Ectodermal cell (in vitro differentiated cells): Measurements from ENCODE around the gene FBXW11.

Source experiments
- H3K27ac ChIP-seq: 2 replicates; pipeline ENCODE4 v1.7.0; 2013; ENCODE audit warnings: mild to moderate bottlenecking, low read depth, low read length; ENCODE audit not compliant: insufficient read depth, poor library complexity, severe bottlenecking
- H3K27me3 ChIP-seq: 2 replicates; pipeline ENCODE4 v1.7.0; 2013; ENCODE audit warnings: mild to moderate bottlenecking, low read length; ENCODE audit not compliant: insufficient read depth, control insufficient read depth, poor library complexity, severe bottlenecking
- H3K36me3 ChIP-seq: one replicate; pipeline ENCODE4 v1.7.0; 2013; ENCODE audit warnings: low read length; ENCODE audit not compliant: control insufficient read depth, insufficient read depth
- H3K4me1 ChIP-seq: one replicate; pipeline ENCODE4 v1.7.0; 2013; ENCODE audit warnings: low read length; ENCODE audit not compliant: control insufficient read depth, insufficient read depth
- H3K4me3 ChIP-seq: 2 replicates; pipeline ENCODE4 v1.7.0; 2013; ENCODE audit warnings: low read depth, low read length, control low read depth; ENCODE audit not compliant: insufficient read depth
- H3K9me3 ChIP-seq: 2 replicates; pipeline ENCODE4 v1.7.0; 2013; ENCODE audit warnings: mild to moderate bottlenecking, low read length, moderate library complexity; ENCODE audit not compliant: control insufficient read depth
- WGBS, 2 experiments: methylation state at CpG; one replicate each; pipeline ENCODE4 v1.1.7; 2013; ENCODE audit warnings: missing lambda C conversion rate in 2 of 2; 5-methylcytosine and 5-hydroxymethylcytosine counted together

Gene FBXW11

DNA sequence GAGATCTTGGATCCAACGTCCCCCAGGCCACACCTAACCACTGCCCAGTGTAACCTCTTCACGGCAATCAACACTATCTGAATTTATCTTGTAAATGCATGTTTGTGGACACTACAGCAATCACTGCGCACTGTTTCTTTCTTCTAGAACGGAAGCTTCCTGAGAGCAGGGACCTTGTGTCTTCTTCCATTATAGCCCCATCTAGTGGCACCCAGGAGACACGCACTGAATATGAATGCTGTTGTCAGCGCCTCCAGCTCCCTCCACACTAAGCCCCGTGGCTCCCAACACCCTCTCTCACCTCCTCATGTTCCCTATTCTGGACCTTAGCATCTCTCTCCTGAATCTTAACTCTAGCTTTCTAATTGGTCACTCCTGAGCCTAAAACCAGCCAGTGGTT, 148.1 kb downstream of the FBXW11 start:
- Histone ChIP-seq H3K4me1 (peaks cover 6% of the 10 kb centered on the region), H3K27ac (peak overlapping the region; percentile 68), H3K9me3 (no peaks in the 10 kb centered on the region), H3K36me3 (no peaks in the 10 kb centered on the region), H3K27me3 (no peaks in the 10 kb centered on the region), H3K4me3 (no peak overlapping the region)
- 85 to 92% methylated on average over 7 of the region's 7 CpGs for WGBS, 2 experiments

DNA sequence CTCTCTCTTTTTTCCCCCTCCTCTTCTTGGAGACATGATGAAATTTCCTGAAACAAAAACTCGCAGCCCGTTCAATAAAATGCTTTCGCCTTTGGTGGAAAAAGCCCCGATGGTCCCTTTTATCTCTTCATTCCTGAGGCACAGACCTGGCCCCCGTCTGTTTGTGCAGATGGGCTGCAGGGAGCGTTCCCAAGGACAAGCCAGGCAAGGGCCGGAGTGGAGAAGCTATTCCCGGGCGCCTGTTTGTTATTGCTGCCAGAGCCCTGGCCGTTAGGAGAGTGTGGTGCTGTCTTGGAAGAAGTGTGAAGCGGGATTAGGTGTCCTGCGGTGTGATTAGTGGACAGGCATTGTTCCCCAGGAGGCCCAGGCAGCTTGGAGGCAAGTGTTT, 149.0 kb downstream of the FBXW11 start:
- Histone ChIP-seq H3K4me3 (no peak overlapping the region), H3K36me3 (no peaks in the 10 kb centered on the region), H3K4me1 (peaks cover 6% of the 10 kb centered on the region), H3K27me3 (no peaks in the 10 kb centered on the region), H3K9me3 (no peaks in the 10 kb centered on the region), H3K27ac (peak overlapping the region; percentile 68)
- WGBS, 2 experiments, result 39 to 44% methylated on average over 12 of the region's 12 CpGs

DNA sequence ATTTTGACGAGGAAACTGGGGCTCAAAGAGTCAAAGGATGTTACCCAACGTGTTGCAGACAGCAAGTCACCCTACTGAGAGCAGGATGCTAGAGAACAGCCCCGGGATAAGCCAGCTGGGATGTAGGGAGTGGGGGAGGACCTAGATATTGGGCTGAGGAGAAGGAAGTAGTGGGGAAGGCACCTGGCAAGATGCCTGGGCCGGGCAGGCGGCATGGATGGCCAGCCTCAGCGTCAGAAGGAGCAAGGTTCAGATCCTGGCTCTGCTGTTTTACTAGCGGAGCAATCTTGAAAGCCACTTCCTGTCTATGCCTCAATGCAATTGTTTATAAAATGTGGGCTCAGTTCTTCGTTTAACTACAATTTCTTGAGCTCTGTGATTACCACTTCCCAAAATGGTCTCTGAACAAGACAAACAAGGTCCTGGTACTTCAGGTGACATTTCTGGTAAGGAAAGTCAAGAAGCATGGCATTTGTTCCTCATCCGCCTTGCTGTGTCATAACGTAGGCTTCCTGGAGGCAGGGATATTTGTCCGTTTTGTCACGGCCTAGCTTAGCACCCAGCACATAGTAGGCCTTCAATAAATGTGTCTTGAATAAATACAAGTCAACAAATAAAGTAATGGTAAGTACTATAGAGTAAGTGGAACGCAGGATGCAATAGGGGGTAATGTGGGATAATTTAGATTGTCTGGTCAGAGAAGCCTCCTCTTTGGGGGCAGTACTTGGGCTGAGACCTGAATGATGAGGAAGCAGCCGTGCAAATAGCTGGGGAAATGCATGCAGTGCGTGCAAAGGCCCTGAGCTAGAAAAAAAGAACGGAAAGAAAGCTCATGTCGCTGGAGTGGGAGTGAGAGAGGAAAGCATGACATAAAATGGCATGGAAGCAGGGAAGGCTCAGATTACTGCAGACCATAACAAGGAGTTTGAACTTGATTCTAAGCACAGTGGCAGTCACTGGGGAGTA, 150.4 kb downstream of the FBXW11 start:
- H3K27ac ChIP-seq, result no peak overlapping the region
- no peaks in the 10 kb centered on the region for H3K9me3 ChIP-seq
- H3K27me3 ChIP-seq, result no peaks in the 10 kb centered on the region
- H3K4me1 ChIP-seq, result peaks cover 6% of the 10 kb centered on the region
- no peak overlapping the region for H3K4me3 ChIP-seq
- 92% methylated on average over 17 of the region's 17 CpGs for WGBS, 2 experiments
- H3K36me3 ChIP-seq, result no peaks in the 10 kb centered on the region

DNA sequence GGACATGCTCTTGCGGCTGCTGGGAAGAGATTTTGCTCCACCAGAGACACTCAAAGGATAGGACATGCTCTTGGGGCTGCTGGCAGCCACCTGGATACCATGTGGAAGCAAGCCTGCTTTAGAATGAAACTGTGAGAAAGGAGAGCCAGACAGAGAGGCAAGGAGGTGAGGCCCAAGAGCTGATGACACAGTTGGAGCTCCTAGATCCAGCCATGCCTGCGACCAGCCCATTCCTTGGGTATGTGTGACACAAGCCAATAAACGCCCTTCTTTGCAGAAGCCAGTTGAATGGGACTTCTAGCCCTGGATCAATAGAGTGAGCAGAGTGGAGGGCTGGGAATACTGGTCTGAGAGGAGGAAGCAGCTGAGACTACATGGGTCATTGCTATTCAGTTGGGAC, 151.2 kb downstream of the FBXW11 start:
- Histone ChIP-seq H3K27ac (no peak overlapping the region), H3K4me1 (peaks cover 6% of the 10 kb centered on the region), H3K9me3 (no peaks in the 10 kb centered on the region), H3K27me3 (no peaks in the 10 kb centered on the region), H3K36me3 (no peaks in the 10 kb centered on the region), H3K4me3 (no peak overlapping the region)
- 95 to 98% methylated on average over 3 of the region's 3 CpGs for WGBS, 2 experiments

DNA sequence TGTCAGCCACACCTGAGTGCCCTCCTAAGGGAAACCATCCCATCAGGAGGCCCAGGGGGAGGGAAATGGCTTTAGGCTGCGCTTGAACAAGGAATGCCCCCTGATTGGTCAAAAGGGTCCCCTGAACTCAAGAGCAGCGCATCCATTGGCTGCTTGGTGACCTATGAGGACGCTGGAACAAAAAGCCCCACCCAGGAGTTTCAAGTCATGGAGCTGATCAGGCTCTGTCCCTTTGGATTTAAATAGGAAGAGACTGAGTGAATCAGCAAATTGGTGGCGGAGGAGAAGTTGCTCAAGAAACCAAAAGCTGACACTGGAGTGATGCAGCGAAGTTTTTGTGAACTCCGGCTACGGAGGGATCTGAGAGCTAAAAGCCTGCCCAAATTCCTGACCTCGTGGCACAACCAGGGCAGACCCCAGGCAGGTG, 154.2 kb downstream of the FBXW11 start:
- H3K4me3 ChIP-seq, result no peak overlapping the region
- H3K36me3 ChIP-seq, result no peaks in the 10 kb centered on the region
- H3K4me1 ChIP-seq, result no peaks in the 10 kb centered on the region
- H3K27me3 ChIP-seq, result no peaks in the 10 kb centered on the region
- 94% methylated on average over 8 of the region's 8 CpGs for WGBS, 2 experiments
- H3K27ac ChIP-seq, result no peak overlapping the region
- H3K9me3 ChIP-seq, result no peaks in the 10 kb centered on the region

- no peaks in the 10 kb centered on the region for H3K36me3 ChIP-seq
- 84 to 94% methylated on average over 1 of the region's 1 CpG for WGBS, 2 experiments
- no peaks in the 10 kb centered on the region for H3K4me1 ChIP-seq
- no peaks in the 10 kb centered on the region for H3K9me3 ChIP-seq
- H3K27me3 ChIP-seq, result no peaks in the 10 kb centered on the region
- no peak overlapping the region for H3K27ac ChIP-seq
- H3K4me3 ChIP-seq, result no peak overlapping the region
Observed at GRCh38 chr5:171851251-171851650, 155.2 kb downstream of the FBXW11 start.

- 48 to 54% methylated on average over 8 to 9 of the region's 9 CpGs for WGBS, 2 experiments
- Histone ChIP-seq H3K4me3 (no peak overlapping the region), H3K4me1 (no peaks in the 10 kb centered on the region)
Observed at GRCh38 chr5:171850324-171850947, 156.0 kb downstream of the FBXW11 start.

GRCh38 chr5:171849585-171850323, 156.7 kb downstream of the FBXW11 start:
- Histone ChIP-seq H3K9me3 (no peaks in the 10 kb centered on the region), H3K36me3 (no peaks in the 10 kb centered on the region), H3K4me1 (no peaks in the 10 kb centered on the region), H3K27ac (no peak overlapping the region), H3K27me3 (no peaks in the 10 kb centered on the region), H3K4me3 (no peak overlapping the region)
- 93 to 94% methylated on average over 14 of the region's 14 CpGs for WGBS, 2 experiments

More at GRCh38 chr5:171850324-171850947, 156.0 kb downstream of the FBXW11 start:
- Histone ChIP-seq H3K27ac (no peak overlapping the region), H3K27me3 (no peaks in the 10 kb centered on the region), H3K9me3 (no peaks in the 10 kb centered on the region), H3K36me3 (no peaks in the 10 kb centered on the region)

DNA sequence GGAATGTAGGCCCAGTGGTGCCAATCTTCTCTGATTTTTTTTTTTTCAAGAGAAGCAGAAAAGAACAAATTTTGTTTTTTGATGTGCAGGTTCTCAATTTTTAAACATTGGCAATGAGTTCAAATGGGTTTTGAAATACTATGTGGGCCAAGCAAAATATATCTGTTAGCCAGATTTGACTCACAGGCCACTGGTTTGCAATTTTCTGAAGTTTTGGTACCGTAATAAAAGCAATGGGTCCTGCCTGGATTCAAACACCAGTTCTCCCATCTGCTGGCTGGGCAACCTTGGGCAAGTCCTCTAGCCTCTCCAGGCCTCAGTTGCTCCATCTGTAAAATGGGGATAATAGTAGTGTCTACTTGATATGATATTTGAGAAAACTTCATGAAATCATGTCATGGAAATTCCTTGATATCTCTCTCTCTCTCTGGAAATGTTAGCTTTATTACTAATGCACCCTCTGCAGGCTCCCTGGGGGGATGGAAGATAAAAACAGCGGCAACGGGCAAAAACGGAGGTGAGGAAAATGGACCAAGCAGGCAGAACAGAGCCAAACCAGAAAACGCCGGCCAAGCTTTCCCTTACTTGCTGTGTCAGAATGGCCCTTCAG, 157.4 kb downstream of the FBXW11 start:
- H3K4me1 ChIP-seq, result no peaks in the 10 kb centered on the region
- 95 to 96% methylated on average over 6 of the region's 6 CpGs for WGBS, 2 experiments
- H3K4me3 ChIP-seq, result no peak overlapping the region
- no peaks in the 10 kb centered on the region for H3K27me3 ChIP-seq
- no peak overlapping the region for H3K27ac ChIP-seq
- no peaks in the 10 kb centered on the region for H3K9me3 ChIP-seq
- H3K36me3 ChIP-seq, result no peaks in the 10 kb centered on the region
